Dermis microvascular lymphatic vessel endothelial cell (primary cell): Measurements from ENCODE around the gene LHX4. TPM values are rescaled to one million over a fixed set of nuclear protein-coding genes. Genes with fewer than 3 reads are reported as not detected.

Experiments
- DNase-seq, 2 donors: peaks; one replicate each; pipeline versions ENCODE4 v3.0.0 to v3.0.0-alpha.2; 2010; ENCODE audit warnings: low read depth in 2 of 2
- total RNA-seq: library from RNA; depleted of rRNA; stranded (reverse); fragments of >200 nt; gene quantifications from 2 replicates; pipeline ENCODE4 v1.2.1, GENCODE V29; 2014

The LHX4 gene
- total RNA-seq, 1 donor from 2014 or later: not detected

- no peak for DNase-seq
Observed at GRCh38 chr1:180271272-180272255, 41.5 kb downstream of the LHX4 start.

GRCh38 chr1:180272395-180272794 is 42.3 kb downstream of the LHX4 start:
- no peak for DNase-seq

GRCh38 chr1:180273066-180273465 is 43.0 kb downstream of the LHX4 start:
- no peak for DNase-seq

- DNase-seq: no peak
Observed at GRCh38 chr1:180274221-180274620, 44.2 kb downstream of the LHX4 start.

- DNase-seq: no peak
Observed at GRCh38 chr1:180275726-180276125, 45.7 kb downstream of the LHX4 start.

GRCh38 chr1:180277476-180278193 is 47.6 kb downstream of the LHX4 start:
- DNase-seq: no peak

GRCh38 chr1:180278194-180278515 is 48.1 kb downstream of the LHX4 start:
- DNase-seq: no peak

GRCh38 chr1:180278596-180279395 is 48.7 kb downstream of the LHX4 start:
- peak; percentile 4 to 36 for DNase-seq

- no peak for DNase-seq
Observed at GRCh38 chr1:180279651-180280050, 49.6 kb downstream of the LHX4 start.

- DNase-seq: no peak
Observed at GRCh38 chr1:180280617-180281016, 50.6 kb downstream of the LHX4 start.

GRCh38 chr1:180281490-180281889 is 51.4 kb downstream of the LHX4 start:
- DNase-seq: no peak

- no peak for DNase-seq
Observed at GRCh38 chr1:180282401-180283044, 52.5 kb downstream of the LHX4 start.

- no peak for DNase-seq
Observed at GRCh38 chr1:180283098-180283497, 53.0 kb downstream of the LHX4 start.

- DNase-seq: no peak
Observed at GRCh38 chr1:180286417-180286816, 56.4 kb downstream of the LHX4 start.

- DNase-seq: no peak
Observed at GRCh38 chr1:180287988-180288705, 58.1 kb downstream of the LHX4 start.

GRCh38 chr1:180288940-180289339 is 58.9 kb downstream of the LHX4 start:
- DNase-seq: no peak

- no peak for DNase-seq
Observed at GRCh38 chr1:180290265-180291001, 60.4 kb downstream of the LHX4 start.

- peak in 1 of 2 donors; percentile 35 for DNase-seq
Observed at GRCh38 chr1:180291004-180291403, 60.9 kb downstream of the LHX4 start.

- DNase-seq: no peak
Observed at GRCh38 chr1:180294711-180295110, 64.6 kb downstream of the LHX4 start.

GRCh38 chr1:180295999-180296398 is 65.9 kb downstream of the LHX4 start:
- no peak for DNase-seq
